Pancreas (tissue), 10 donors: Measurements from ENCODE around the gene TMEM245. TPM values are rescaled to one million over a fixed set of nuclear protein-coding genes. Genes with fewer than 3 reads are reported as not detected.
A peak's percentile ranks its signal among the peaks of the same experiment; 100 is the strongest.

ENCODE experiments used
- ATAC-seq, 4 donors: fragments of 200-7000 bp; cut with Tn5 transposase; one replicate each; pipeline versions ENCODE4 v1.8.0 to v1.9.1; 2020; ENCODE audit warnings: mild to moderate bottlenecking in 4 of 4, moderate library complexity in 4 of 4
- DNase-seq, 6 donors: peaks; one replicate each; pipeline ENCODE4 v3.0.0-alpha.2; 2020
- FAIRE-seq: peaks from 2 replicates; lab custom pipeline; 2012; peaks lifted over from hg19 to GRCh38; lab: Jason Lieb, UNC
- H3K27ac ChIP-seq, 4 donors: fragments of 200-600 bp; sonication (generic); 1 replicate in 3 of 4; 2 replicates in 1 of 4; pipeline versions ENCODE4 v1.5.0 to v1.8.0; 2020
- H3K27me3 ChIP-seq, 4 donors: fragments of 200-600 bp; one replicate each; pipeline ENCODE4 v1.8.0; 2021
- H3K36me3 ChIP-seq, 3 donors: fragments of 200-600 bp; sonication (generic) in 1 of 3; one replicate each; pipeline versions ENCODE4 v1.5.0 to v1.8.0; 2020 to 2021
- H3K4me1 ChIP-seq, 3 donors: fragments of 200-600 bp; one replicate each; pipeline ENCODE4 v1.8.0; 2021
- H3K4me3 ChIP-seq, 4 donors: fragments of 200-600 bp; sonication (generic) in 2 of 4; one replicate each; pipeline versions ENCODE4 v1.5.0 to v1.8.0; 2020 to 2021
- H3K9me3 ChIP-seq, 4 donors: fragments of 200-600 bp; one replicate each; pipeline ENCODE4 v1.8.0; 2021
- CTCF ChIP-seq, 4 donors: fragments of 200-600 bp; sonication (generic) in 3 of 4; IDR thresholded peaks; one replicate each; pipeline versions ENCODE4 v1.5.0 to v1.8.0; 2021; ENCODE audit warnings: antibody characterized with exemption in 4 of 4
- WGBS, 2 donors: extraction: QIAGEN DNeasy Blood & Tissue Kit; methylation state at CpG; one replicate each; pipeline ENCODE4 v1.1.7; 2013; 5-methylcytosine and 5-hydroxymethylcytosine counted together
- intact Hi-C, 3 donors: fragments of 100-400 bp; cut with DNase I; formaldehyde crosslinking; loops; one replicate each; pipeline versions ENCODE4 v1.11.1 to v1.14.2; 2022
- polyA plus RNA-seq, 2 donors: library from polyadenylated mRNA; stranded (reverse); fragments of 200-250 nt; gene quantifications; one replicate each; pipeline ENCODE4 v1.2.3, GENCODE V29; 2013
- total RNA-seq, 6 donors: library from RNA; stranded (reverse); fragmentation: NEBNext Ultra II Directional in 4 of 6; extraction: Animal tissue kit (Norgen Biotek cat#: 25700) in 4 of 6; gene quantifications; one replicate each; pipeline versions ENCODE4 v1.2.1 to v1.2.4, GENCODE V29; 2021 to 2023
- donor health status: healthy with polysubstance abuse.
- donor health status: DM: no; HTN: no; CAD: no; lungs with moderate emphysema.
- donor health status: DM: no; HTN: no; CAD: no.
- donor health status: control.
- donor health status: control.
- donor health status: Bipolar disorder and iron deficiency.
- donor health status: DM: yes; HTN: yes; CAD: no.
- donor health status: DM: no; HTN: no; CAD: no.
- donor health status: DM: no; HTN: no; CAD: no.
- donor health status: DM: yes; HTN: yes; CAD: no.

TMEM245 gene
- total and polyA plus RNA-seq, 8 donors: 4.9 to 34.1 (median 22.4) TPM

GRCh38 chr9:109114670-109115069 lies 5.1 kb downstream of the TMEM245 start:
- no peaks in the 10 kb centered on the region for H3K27me3 ChIP-seq
- ATAC-seq (peak in 1 of 4 donors; percentile 7), FAIRE-seq (no peak), DNase-seq (no peak)
- peaks cover 38 to 68% (median 60%) of the 10 kb centered on the region in 3 donors for H3K4me1 ChIP-seq
- intact Hi-C loops: no loop called here
- WGBS, 2 donors: 41 to 49% methylated on average over 3 of the region's 3 CpGs
- H3K4me3 ChIP-seq: no peak overlapping the region
- H3K27ac ChIP-seq: peak overlapping the region in 3 of 4 donors; percentile 37 to 50 (median 43)
- TF ChIP-seq CTCF (IDR thresholded peaks at IDR 0.05): no peak
- no peaks in the 10 kb centered on the region for H3K9me3 ChIP-seq
- H3K36me3 ChIP-seq: no peaks in the 10 kb centered on the region

DNA sequence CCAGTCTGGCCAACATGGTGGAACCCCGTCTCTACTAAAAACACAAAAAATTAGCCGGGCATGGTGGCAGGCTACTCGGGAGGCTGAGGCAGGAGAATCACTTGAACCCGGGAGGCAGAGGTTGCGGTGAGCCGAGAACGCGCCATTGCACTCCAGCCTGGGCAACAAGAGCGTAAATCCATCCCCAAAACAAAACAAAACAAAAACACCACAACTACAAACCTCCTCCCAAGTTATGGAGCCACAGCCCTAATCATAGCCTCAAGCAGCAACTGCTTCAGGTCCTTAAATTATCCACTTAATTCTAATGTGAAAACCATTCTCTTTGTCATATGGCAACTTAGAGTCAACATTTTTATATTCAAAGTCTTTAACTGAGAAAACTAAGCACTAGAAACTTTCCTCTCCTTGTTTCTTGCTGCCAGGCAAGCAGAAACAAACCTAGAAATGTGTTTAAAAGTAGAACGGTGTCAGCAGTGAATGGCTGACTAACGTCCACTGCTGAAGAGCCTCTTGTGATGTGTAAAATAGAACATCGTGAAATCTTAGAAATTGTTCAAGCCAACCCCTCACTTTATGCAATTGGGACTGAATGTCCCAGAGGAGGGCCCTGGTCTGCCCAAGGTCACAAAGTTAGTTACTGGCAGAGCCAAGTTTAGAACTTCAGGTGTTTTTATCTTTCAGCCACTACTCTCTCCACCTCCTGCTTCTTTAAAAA lies 5.7 kb downstream of the TMEM245 start:
- Histone ChIP-seq H3K9me3 (no peaks in the 10 kb centered on the region), H3K27me3 (no peaks in the 10 kb centered on the region), H3K4me3 (no peak overlapping the region), H3K4me1 (peaks cover 44 to 73% (median 66%) of the 10 kb centered on the region in 3 donors), H3K36me3 (no peaks in the 10 kb centered on the region), H3K27ac (peak overlapping the region; percentile 25 to 50 (median 40))
- DNase-seq (peak in 1 of 6 donors; percentile 36), FAIRE-seq (no peak), ATAC-seq (peak in 3 of 4 donors; percentile 2 to 11 (median 10))
- intact Hi-C loops: no loop called here
- no peak for TF ChIP-seq CTCF (IDR thresholded peaks at IDR 0.05)
- 73% methylated on average over 12 of the region's 12 CpGs for WGBS, 2 donors

DNA sequence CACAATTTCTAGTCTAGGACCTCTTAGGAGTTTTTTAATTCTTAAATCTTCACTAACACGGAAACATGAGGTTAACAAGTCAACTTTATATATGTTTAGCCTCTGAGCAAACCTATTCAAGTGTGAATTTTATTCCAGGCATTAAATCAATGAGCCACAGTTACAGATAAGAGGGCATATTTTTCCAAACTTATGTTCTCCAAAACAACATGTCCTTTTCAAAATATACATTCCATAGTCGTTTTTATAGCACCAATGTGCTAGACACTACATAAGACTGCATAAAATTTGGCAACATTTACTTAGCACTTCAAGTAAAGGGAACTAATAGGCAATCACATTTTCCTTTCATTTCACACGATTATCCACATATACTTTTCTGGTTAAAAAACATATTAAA lies 6.5 kb downstream of the TMEM245 start:
- Histone ChIP-seq H3K27ac (peak overlapping the region in 2 of 4 donors; percentile 43 to 50), H3K9me3 (no peaks in the 10 kb centered on the region), H3K36me3 (no peaks in the 10 kb centered on the region), H3K4me1 (peaks cover 49 to 80% (median 74%) of the 10 kb centered on the region in 3 donors), H3K4me3 (no peak overlapping the region), H3K27me3 (no peaks in the 10 kb centered on the region)
- TF ChIP-seq CTCF (IDR thresholded peaks at IDR 0.05): no peak
- ATAC-seq (no peak), DNase-seq (no peak), FAIRE-seq (no peak)
- 42 to 44% methylated on average over 3 of the region's 3 CpGs for WGBS, 2 donors
- intact Hi-C loops: no loop called here

DNA sequence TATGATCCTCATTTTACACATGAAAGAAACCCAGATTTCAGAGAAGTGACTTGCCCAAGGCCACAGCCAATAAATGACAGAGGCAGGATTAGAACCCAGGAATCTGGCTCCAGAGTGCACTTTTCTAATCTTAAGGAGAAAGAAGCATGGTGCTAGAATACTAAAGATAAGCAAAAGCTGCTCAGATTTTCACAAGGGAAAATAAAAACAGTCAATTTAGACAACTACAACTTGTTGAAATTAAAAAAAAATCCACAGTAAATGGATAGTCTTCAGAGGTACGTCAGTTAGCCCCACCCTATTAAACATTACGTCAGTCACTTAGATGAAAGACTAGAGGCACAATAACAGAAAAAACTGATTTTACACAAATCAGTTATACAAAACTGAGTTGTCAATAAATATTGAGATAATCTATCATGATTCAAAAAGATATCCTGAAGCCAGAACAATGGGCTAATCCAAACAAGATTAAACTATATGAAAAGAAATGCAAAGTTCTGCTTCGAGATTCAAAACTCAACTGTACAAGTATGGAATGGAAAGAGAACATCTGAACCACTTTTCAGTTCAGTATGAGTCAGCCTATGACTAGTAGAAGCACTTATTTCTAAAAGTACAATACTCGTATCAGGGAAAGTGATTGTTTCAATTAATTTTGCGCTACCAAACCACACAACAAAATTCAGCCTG lies 9.3 kb downstream of the TMEM245 start:
- TF ChIP-seq CTCF (IDR thresholded peaks at IDR 0.05): no peak
- no peaks in the 10 kb centered on the region for H3K9me3 ChIP-seq
- no peaks in the 10 kb centered on the region for H3K27me3 ChIP-seq
- peak; percentile 36 to 69 (median 50) for ATAC-seq
- no peak for DNase-seq
- peak overlapping the region in 2 of 4 donors; percentile 27 to 57 for H3K27ac ChIP-seq
- H3K4me3 ChIP-seq: no peak overlapping the region
- H3K4me1 ChIP-seq: peaks cover 37 to 72% (median 65%) of the 10 kb centered on the region in 3 donors
- WGBS, 2 donors: 40 to 42% methylated on average over 5 of the region's 5 CpGs
- no peaks in the 10 kb centered on the region for H3K36me3 ChIP-seq
- FAIRE-seq: no peak
- intact Hi-C loops: no loop called here
